ENCODE data around the gene KIAA0319L. TPM values are rescaled to one million over a fixed set of nuclear protein-coding genes. Genes with fewer than 3 reads are reported as not detected.

KIAA0319L gene
- total and polyA plus RNA-seq, 8 donors: 76.5 to 106 (median 92.6) TPM

DNA sequence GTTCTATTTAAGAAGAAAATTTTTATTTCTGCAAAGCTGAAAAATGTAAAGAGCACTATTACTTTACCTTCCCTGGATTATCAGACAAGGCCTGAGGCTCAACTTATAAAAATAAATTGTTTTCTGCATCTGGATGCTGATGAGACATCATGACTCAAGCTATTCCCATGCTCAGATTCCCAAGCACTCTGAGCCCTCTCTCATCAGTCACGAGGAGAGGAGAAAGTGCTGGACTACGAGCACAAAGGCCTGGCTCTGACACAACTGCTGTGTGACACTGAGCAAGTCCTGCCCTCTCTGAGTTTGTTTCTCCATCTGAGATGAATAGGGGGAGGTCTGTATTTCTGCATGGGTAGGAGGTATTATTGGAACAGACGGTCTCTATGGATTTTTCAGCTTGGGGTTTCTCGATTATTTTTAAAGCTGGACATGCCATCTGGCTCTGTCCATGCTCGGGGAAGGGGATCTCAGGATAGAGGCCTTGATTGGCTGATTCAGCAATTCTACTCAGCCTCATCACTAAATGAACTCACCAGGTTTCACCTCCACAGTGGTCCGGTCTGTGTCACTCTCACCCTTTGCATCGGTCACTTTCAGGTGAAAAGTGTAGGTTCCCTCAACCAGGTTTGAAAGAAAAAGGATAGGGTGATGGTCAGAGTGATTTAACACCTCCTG lies 107.7 kb downstream of the KIAA0319L start:
- peaks cover 0 to 24% of the 10 kb centered on the region in 2 donors for H3K36me3 ChIP-seq
- H3K4me3 ChIP-seq: no peak overlapping the region
- ATAC-seq (peak; percentile 8), DNase-seq (no peak)
- H3K27ac ChIP-seq: peak overlapping the region; percentile 63 to 82
- no peaks in the 10 kb centered on the region for H3K9me3 ChIP-seq
- no peaks in the 10 kb centered on the region for H3K27me3 ChIP-seq
- peaks cover 41 to 90% of the 10 kb centered on the region in 2 donors for H3K4me1 ChIP-seq
- no peak for TF ChIP-seq CTCF (IDR thresholded peaks at IDR 0.05)
- intact Hi-C loops (cut with DNase I): loop anchor here in 1 of 2 donors (5.0 kb wide), 1 partner anchor 113 kb away; no protein-coding TSS in a partner anchor

- TF ChIP-seq CTCF (IDR thresholded peaks at IDR 0.05): no peak
- intact Hi-C loops (cut with DNase I): no loop called here
- Histone ChIP-seq H3K36me3 (peaks cover 0 to 35% of the 10 kb centered on the region in 2 donors), H3K4me1 (peaks cover 41 to 79% of the 10 kb centered on the region in 2 donors), H3K27me3 (no peaks in the 10 kb centered on the region), H3K4me3 (no peak overlapping the region), H3K27ac (peak overlapping the region; percentile 63 to 82), H3K9me3 (no peaks in the 10 kb centered on the region)
- ATAC-seq (peak; percentile 84), DNase-seq (peak in 2 of 4 donors; percentile 16 to 67)
These were observed 108.8 kb downstream of the KIAA0319L start for GRCh38 chr1:35448344-35448801.

GRCh38 chr1:35447278-35447677 lies 109.9 kb downstream of the KIAA0319L start:
- intact Hi-C loops (cut with DNase I): no loop called here
- peak overlapping the region; percentile 63 to 82 for H3K27ac ChIP-seq
- H3K4me3 ChIP-seq: no peak overlapping the region
- no peaks in the 10 kb centered on the region for H3K9me3 ChIP-seq
- no peak for TF ChIP-seq CTCF (IDR thresholded peaks at IDR 0.05)
- no peak for DNase-seq
- ATAC-seq: peak; percentile 6
- no peaks in the 10 kb centered on the region for H3K27me3 ChIP-seq
- H3K36me3 ChIP-seq: peaks cover 0 to 46% of the 10 kb centered on the region in 2 donors
- H3K4me1 ChIP-seq: peaks cover 32 to 77% of the 10 kb centered on the region in 2 donors

DNA sequence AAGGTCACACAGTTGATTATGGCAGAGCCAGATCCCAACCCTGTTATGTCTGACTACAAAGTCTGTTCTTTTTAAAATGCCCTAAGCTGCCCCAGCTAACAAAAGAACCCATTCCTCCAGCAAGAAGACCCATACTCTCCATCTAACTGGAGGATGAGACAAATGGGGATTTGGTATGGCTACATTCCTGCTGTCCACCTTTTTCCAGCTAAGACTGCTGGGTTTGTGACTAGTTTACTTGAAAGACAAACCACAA lies 112.8 kb downstream of the KIAA0319L start:
- TF ChIP-seq CTCF (IDR thresholded peaks at IDR 0.05): no peak
- Histone ChIP-seq H3K4me3 (no peak overlapping the region), H3K36me3 (peaks cover 0 to 66% of the 10 kb centered on the region in 2 donors), H3K27ac (no peak overlapping the region), H3K4me1 (peaks cover 17 to 55% of the 10 kb centered on the region in 2 donors), H3K9me3 (no peaks in the 10 kb centered on the region), H3K27me3 (no peaks in the 10 kb centered on the region)
- DNase-seq (no peak), ATAC-seq (no peak)
- intact Hi-C loops (cut with DNase I): no loop called here

GRCh38 chr1:35443768-35444518 lies 113.3 kb downstream of the KIAA0319L start:
- peaks cover 0 to 69% of the 10 kb centered on the region in 2 donors for H3K36me3 ChIP-seq
- ATAC-seq: no peak
- H3K4me3 ChIP-seq: no peak overlapping the region
- H3K9me3 ChIP-seq: no peaks in the 10 kb centered on the region
- TF ChIP-seq CTCF (IDR thresholded peaks at IDR 0.05): no peak
- DNase-seq: peak in 1 of 4 donors; percentile 8
- H3K4me1 ChIP-seq: peaks cover 12 to 50% of the 10 kb centered on the region in 2 donors
- H3K27me3 ChIP-seq: no peaks in the 10 kb centered on the region
- peak overlapping the region in 1 of 2 donors; percentile 80 for H3K27ac ChIP-seq
- intact Hi-C loops (cut with DNase I): no loop called here
